ENCODE data around the gene HBM.
"Not testable (repeated sequence)": the region's sequence is repeated elsewhere in the genome, so short reads cannot be mapped to it uniquely, and the experiment has no call there.

- not testable (repeated sequence) for TF ChIP-seq POLR2A, CTCF (IDR thresholded peaks at IDR 0.05)
These were observed 8.4 kb downstream of the HBM start for GRCh38 chr16:173928-174769.

Data from testis (tissue), 2 donors.